SK-N-MC (cell line): ENCODE results near the gene KRTAP2-2.

Source experiments
- EZH2 ChIP-seq: fragments of 200-600 bp; sonication (generic); IDR thresholded peaks from one replicate; pipeline ENCODE4 v1.6.1; 2017; ENCODE audit warnings: antibody characterized with exemption
- POLR2AphosphoS5 ChIP-seq: IDR thresholded peaks from 2 replicates; pipeline ENCODE4 v1.6.1; 2012; ENCODE audit warnings: mild to moderate bottlenecking, low read depth, low read length, borderline replicate concordance

DNA sequence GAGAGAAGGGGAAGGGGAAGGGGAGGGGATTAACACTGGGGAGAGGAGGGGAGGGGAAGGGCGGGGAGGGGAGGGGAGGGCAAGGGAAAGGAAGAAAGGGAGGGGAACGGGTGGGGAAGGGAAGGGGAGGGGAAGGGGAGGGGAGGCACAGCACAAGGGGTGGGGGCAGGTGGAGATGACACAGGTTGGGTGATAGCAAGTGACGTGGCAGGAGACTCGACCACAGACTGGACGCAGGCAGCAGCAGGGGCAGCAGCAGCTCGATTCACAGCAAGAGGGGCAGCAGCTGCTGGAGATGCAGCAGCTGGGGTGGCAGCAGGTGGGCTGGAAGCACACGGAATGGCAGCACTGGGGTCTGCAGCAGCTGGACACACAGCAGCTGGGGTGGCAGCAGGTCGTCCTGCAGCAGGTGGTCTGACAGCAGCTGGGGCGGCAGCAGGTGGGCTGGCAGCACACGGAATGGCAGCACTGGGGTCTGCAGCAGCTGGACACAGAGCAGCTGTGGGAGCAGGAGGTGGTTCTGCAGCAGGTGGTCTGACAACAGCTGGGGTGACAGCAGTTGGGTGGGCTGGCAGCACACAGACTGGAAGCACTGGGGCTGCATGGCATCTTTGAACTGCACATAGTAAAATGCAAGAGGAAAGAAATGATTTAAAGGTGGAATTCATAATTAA lies 46.7 kb upstream of the KRTAP2-2 start, which contains the start of gene KRTAP4-16:
- TF ChIP-seq EZH2 (no peak), POLR2AphosphoS5 (no peak)
